Measurements from ENCODE around the gene SLC38A11. TPM values are rescaled to one million over a fixed set of nuclear protein-coding genes. Genes with fewer than 3 reads are reported as not detected.

The SLC38A11 gene
- total and polyA plus RNA-seq, 2 experiments from 2014 or later = not detected

DNA sequence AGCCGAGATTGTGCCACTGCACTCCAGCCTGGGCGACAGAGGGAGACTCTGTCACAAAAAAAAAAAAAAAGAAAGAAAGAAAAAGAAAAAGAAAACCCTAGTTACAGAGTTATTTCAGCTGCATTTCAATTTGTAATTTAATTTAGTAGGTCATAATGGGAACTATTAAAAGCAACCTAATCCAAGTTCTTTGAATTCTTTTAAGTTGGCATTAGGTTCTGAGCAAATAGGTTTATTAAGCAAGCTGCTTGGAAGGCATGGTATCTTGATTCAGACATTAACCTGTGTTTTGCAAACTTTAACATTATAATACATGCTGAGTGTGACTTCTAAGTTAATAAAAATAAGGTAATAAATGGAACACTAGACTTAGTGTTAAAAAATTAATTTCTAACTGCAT is 83.9 kb downstream of the SLC38A11 start (continued):
- TF ChIP-seq CREB1 (CRISPR knock-in tag; IDR thresholded peaks at IDR 0.05; ENCODE audit: low read depth) (no peak), STAT1 (IDR thresholded peaks at IDR 0.05; ENCODE audit: unreplicated experiment) (no peak), EZH2phosphoT487 (IDR thresholded peaks at IDR 0.05; ENCODE audit: unreplicated experiment) (no peak), CTCF (conservative IDR thresholded peaks at IDR 0.05; ENCODE audit: low read depth in 2 of 2) (no peak), ZNF331 (CRISPR knock-in tag; IDR thresholded peaks at IDR 0.05; ENCODE audit: low read depth) (no peak), ETS1 (IDR thresholded peaks at IDR 0.05) (no peak)

- Histone ChIP-seq H3K4me2 (no peak overlapping the region), H3K36me3 (ENCODE audit: insufficient read depth) (no peaks in the 10 kb centered on the region), H3K4me1 (ENCODE audit: insufficient read depth) (no peaks in the 10 kb centered on the region), H3K27me3 (ENCODE audit: insufficient read depth) (no peaks in the 10 kb centered on the region), H3K27ac (ENCODE audit: low read depth) (no peak overlapping the region), H3F3A (replicated peaks; ENCODE audit: low read depth) (no peaks in the 10 kb centered on the region), H2AFZ (no peak overlapping the region), H3K9me2 (ENCODE audit: insufficient read depth) (no peaks in the 10 kb centered on the region), H3K4me3 (no peak overlapping the region), H3K79me2 (replicated peaks; ENCODE audit: insufficient read depth) (no peaks in the 10 kb centered on the region), H4K20me1 (replicated peaks; ENCODE audit: insufficient read depth) (no peaks in the 10 kb centered on the region)
- Mint-ChIP-seq H3K4me1 (no peaks in the 10 kb centered on the region), H3K4me3 (no peak overlapping the region), H3K36me3 (ENCODE audit: low read depth) (no peaks in the 10 kb centered on the region), H3K27me3 (ENCODE audit: insufficient read depth, low read depth, poor library complexity) (peaks cover 1% of the 10 kb centered on the region), H3K27ac (no peak overlapping the region), H3K9me3 (no peaks in the 10 kb centered on the region)
- no peak for DNase-seq (ENCODE audit: low spot score)
- no peak for ATAC-seq
- TF ChIP-seq NANOG (IDR thresholded peaks at IDR 0.05; ENCODE audit: borderline replicate concordance) = no peak
- no peak for TF ChIP-seq REST (IDR thresholded peaks at IDR 0.05; ENCODE audit: unreplicated experiment)
- no peak for TF ChIP-seq POLR2AphosphoS5 (IDR thresholded peaks at IDR 0.05; ENCODE audit: low read depth)
- no peak for TF ChIP-seq CTCF (conservative IDR thresholded peaks at IDR 0.05; ENCODE audit: low read depth in 2 of 2)
- no peak for TF ChIP-seq STAT1 (IDR thresholded peaks at IDR 0.05; ENCODE audit: unreplicated experiment)
- no peak for TF ChIP-seq ZNF114 (CRISPR knock-in tag; IDR thresholded peaks at IDR 0.05)
- no peak for TF ChIP-seq EZH2 (IDR thresholded peaks at IDR 0.05; ENCODE audit: low read depth, unreplicated experiment)
- TF ChIP-seq EZH2phosphoT487 (IDR thresholded peaks at IDR 0.05; ENCODE audit: unreplicated experiment) = no peak
- no peak for TF ChIP-seq JUNB (IDR thresholded peaks at IDR 0.05; ENCODE audit: unreplicated experiment)
Observed at GRCh38 chr2:164869420-164869772, 85.9 kb downstream of the SLC38A11 start.

All from GM23338 (cell line).